GM19328 (cell line): ENCODE data around the gene CDK5RAP2.

Experiments used
- ATAC-seq: cut with Tn5 transposase; IDR thresholded peaks from one replicate; pipeline ENCODE4 v1.9.1; 2021; ENCODE audit warnings: mild to moderate bottlenecking, moderate library complexity; ENCODE audit not compliant: unreplicated experiment

CDK5RAP2 gene

GRCh38 chr9:120386390-120387131, 193.4 kb downstream of the CDK5RAP2 start:
- ATAC-seq: no peak

GRCh38 chr9:120385606-120386389, 194.2 kb downstream of the CDK5RAP2 start:
- no peak for ATAC-seq

- no peak for ATAC-seq
These were observed 195.1 kb downstream of the CDK5RAP2 start for GRCh38 chr9:120384925-120385272.

GRCh38 chr9:120383999-120384924, 195.7 kb downstream of the CDK5RAP2 start:
- ATAC-seq: no peak

GRCh38 chr9:120383611-120383998, 196.4 kb downstream of the CDK5RAP2 start:
- ATAC-seq: no peak

- no peak for ATAC-seq
These were observed 197.5 kb downstream of the CDK5RAP2 start for GRCh38 chr9:120382453-120382852.

GRCh38 chr9:120381839-120382238, 198.1 kb downstream of the CDK5RAP2 start:
- ATAC-seq: no peak

GRCh38 chr9:120379611-120380010, 200.4 kb downstream of the CDK5RAP2 start:
- ATAC-seq: no peak

- ATAC-seq: no peak
These were observed 201.3 kb downstream of the CDK5RAP2 start for GRCh38 chr9:120378680-120379079.

- ATAC-seq: no peak
These were observed 202.5 kb downstream of the CDK5RAP2 start for GRCh38 chr9:120377268-120378159.

GRCh38 chr9:120376101-120376500, 203.9 kb downstream of the CDK5RAP2 start:
- ATAC-seq: no peak

- ATAC-seq: no peak
These were observed 204.7 kb downstream of the CDK5RAP2 start for GRCh38 chr9:120375316-120375715.

GRCh38 chr9:120374817-120375216, 205.2 kb downstream of the CDK5RAP2 start:
- no peak for ATAC-seq

- no peak for ATAC-seq
These were observed 205.7 kb downstream of the CDK5RAP2 start for GRCh38 chr9:120374239-120374638.

GRCh38 chr9:120372040-120372439, 207.9 kb downstream of the CDK5RAP2 start:
- no peak for ATAC-seq

GRCh38 chr9:120369608-120370220, 210.3 kb downstream of the CDK5RAP2 start:
- no peak for ATAC-seq

- ATAC-seq: no peak
These were observed 211.2 kb downstream of the CDK5RAP2 start for GRCh38 chr9:120368799-120369198.

- no peak for ATAC-seq
These were observed 213.3 kb downstream of the CDK5RAP2 start for GRCh38 chr9:120366644-120367019.

GRCh38 chr9:120365386-120365785, 214.6 kb downstream of the CDK5RAP2 start:
- ATAC-seq: no peak

GRCh38 chr9:120363697-120364096, 216.3 kb downstream of the CDK5RAP2 start:
- no peak for ATAC-seq
